Adrenal gland (tissue), 12 donors: ENCODE measurements around the gene ST8SIA4. TPM values are rescaled to one million over a fixed set of nuclear protein-coding genes. Genes with fewer than 3 reads are reported as not detected.

Experiments used
- DNase-seq, 7 donors: peaks; one replicate each; pipeline ENCODE4 v3.0.0-alpha.2; 2019 to 2020
- H3K27ac ChIP-seq, 5 donors: fragments of 200-600 bp; sonication (generic) in 4 of 5; 1 replicate in 3 of 5; 2 replicates in 2 of 5; pipeline versions ENCODE4 v1.5.1 to v1.8.0; 2016 to 2020; ENCODE audit warnings: mild to moderate bottlenecking in 1 of 5
- H3K27me3 ChIP-seq: fragments of 200-600 bp; 2 replicates; pipeline ENCODE4 v1.8.0; 2021
- H3K36me3 ChIP-seq, 2 donors: fragments of 200-600 bp; replicated peaks in 1 of 2; 1 replicate in 1 of 2; 2 replicates in 1 of 2; pipeline versions ENCODE4 v1.5.1 to v1.8.0; 2018 to 2022
- H3K4me1 ChIP-seq, 2 donors: fragments of 200-600 bp; replicated peaks in 1 of 2; 1 replicate in 1 of 2; 2 replicates in 1 of 2; pipeline versions ENCODE4 v1.5.1 to v1.8.0; 2018 to 2021
- H3K4me3 ChIP-seq, 4 donors: fragments of 200-600 bp; sonication (generic) in 3 of 4; one replicate each; pipeline ENCODE4 v1.5.1; 2016 to 2018
- H3K9me3 ChIP-seq, 3 donors: fragments of 200-600 bp; sonication (generic) in 1 of 3; replicated peaks in 1 of 3; 1 replicate in 2 of 3; 2 replicates in 1 of 3; pipeline versions ENCODE4 v1.5.1 to v1.8.0; 2016 to 2021
- POLR2A ChIP-seq, 2 donors: fragments of 450-650 bp; IDR thresholded peaks; one replicate each; pipeline ENCODE4 v1.6.1; 2017; ENCODE audit warnings: antibody characterized with exemption in 2 of 2, mild to moderate bottlenecking in 2 of 2, moderate library complexity in 1 of 2
- WGBS, 4 donors: extraction: QIAGEN DNeasy Blood & Tissue Kit in 2 of 4; methylation state at CpG; one replicate each; pipeline versions ENCODE4 v1.1.5 to v1.1.7; 2013 to 2017; 5-methylcytosine and 5-hydroxymethylcytosine counted together
- intact Hi-C, 2 donors: fragments of 100-400 bp; cut with DNase I; formaldehyde crosslinking; loops; one replicate each; pipeline versions ENCODE4 v1.14.1 to v1.15.0; 2022 to 2023
- polyA plus RNA-seq, 3 donors: library from polyadenylated mRNA; stranded (reverse); fragments of 200-250 nt in 2 of 3; fragments of 350-450 nt in 1 of 3; fragmentation: Illumina TruSeq in 1 of 3; extraction: RNeasy Lipid Tissue Mini Kit (QIAGEN cat#74804) in 1 of 3; gene quantifications; one replicate each; pipeline ENCODE4 v1.2.3, GENCODE V29; 2013 to 2014
- total RNA-seq, 9 donors: library from RNA; depleted of rRNA in 4 of 9; stranded (reverse); fragments of >200 nt in 4 of 9; fragments of 120-200 nt in 1 of 9; fragmentation: NEBNext Ultra II Directional in 1 of 9; extraction: Animal tissue kit (Norgen Biotek cat#: 25700) in 1 of 9; gene quantifications; one replicate each; pipeline versions ENCODE4 v1.1.0 to v1.2.4, GENCODE V29; 2013 to 2023
- TF ChIP-seq, protein P1 (sequence below), 6 experiments: fragments of 450-650 bp in 4 of 6; fragments of 200-600 bp in 2 of 6; sonication (generic) in 1 of 6; IDR thresholded peaks; 1 replicate in 5 of 6; 2 replicates in 1 of 6; pipeline versions ENCODE4 v1.5.1 to v1.8.0; 2016 to 2021; ENCODE audit warnings: antibody characterized with exemption in 6 of 6, mild to moderate bottlenecking in 2 of 6, moderate library complexity in 1 of 6
- donor health status: healthy with polysubstance abuse.
- donor health status: Bipolar disorder and iron deficiency.
- donor health status: DM: yes; HTN: yes; CAD: no.
- donor health status: DM: no; HTN: no; CAD: no.
- donor health status: DM: no; HTN: no; CAD: no.
- donor health status: DM: yes; HTN: yes; CAD: no.

ST8SIA4 gene
- total and polyA plus RNA-seq, 12 donors = 0.85 to 11.4 (median 5.5) TPM

DNA sequence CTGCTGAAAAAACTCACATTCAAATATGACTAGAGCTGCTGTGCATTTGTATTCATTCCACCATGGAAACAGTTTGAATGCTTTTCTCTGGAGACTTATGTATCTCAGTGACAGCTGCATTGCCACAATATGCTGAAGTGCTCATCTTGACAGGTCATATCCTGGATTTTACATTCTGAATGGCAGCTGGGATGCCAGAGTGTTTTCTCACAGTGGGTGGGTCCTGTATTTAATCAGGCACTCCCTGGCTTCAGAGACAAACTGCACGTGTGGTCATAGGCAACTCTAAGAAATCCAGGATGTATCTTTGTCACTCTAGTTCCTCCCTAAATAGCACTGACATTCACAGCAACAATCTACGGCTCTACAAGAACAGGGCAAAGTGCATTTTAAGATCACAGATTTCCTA lies 75.6 kb downstream of the ST8SIA4 start:
- H3K4me1 ChIP-seq = peaks cover 0 to 3% of the 10 kb centered on the region in 2 donors
- peak overlapping the region in 2 of 5 donors; percentile 12 to 23 for H3K27ac ChIP-seq
- no peaks in the 10 kb centered on the region for H3K36me3 ChIP-seq
- TF ChIP-seq POLR2A (IDR thresholded peaks at IDR 0.05) = no peak
- TF ChIP-seq, protein P1, sequence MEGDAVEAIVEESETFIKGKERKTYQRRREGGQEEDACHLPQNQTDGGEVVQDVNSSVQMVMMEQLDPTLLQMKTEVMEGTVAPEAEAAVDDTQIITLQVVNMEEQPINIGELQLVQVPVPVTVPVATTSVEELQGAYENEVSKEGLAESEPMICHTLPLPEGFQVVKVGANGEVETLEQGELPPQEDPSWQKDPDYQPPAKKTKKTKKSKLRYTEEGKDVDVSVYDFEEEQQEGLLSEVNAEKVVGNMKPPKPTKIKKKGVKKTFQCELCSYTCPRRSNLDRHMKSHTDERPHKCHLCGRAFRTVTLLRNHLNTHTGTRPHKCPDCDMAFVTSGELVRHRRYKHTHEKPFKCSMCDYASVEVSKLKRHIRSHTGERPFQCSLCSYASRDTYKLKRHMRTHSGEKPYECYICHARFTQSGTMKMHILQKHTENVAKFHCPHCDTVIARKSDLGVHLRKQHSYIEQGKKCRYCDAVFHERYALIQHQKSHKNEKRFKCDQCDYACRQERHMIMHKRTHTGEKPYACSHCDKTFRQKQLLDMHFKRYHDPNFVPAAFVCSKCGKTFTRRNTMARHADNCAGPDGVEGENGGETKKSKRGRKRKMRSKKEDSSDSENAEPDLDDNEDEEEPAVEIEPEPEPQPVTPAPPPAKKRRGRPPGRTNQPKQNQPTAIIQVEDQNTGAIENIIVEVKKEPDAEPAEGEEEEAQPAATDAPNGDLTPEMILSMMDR (IDR thresholded peaks at IDR 0.05) = no peak
- no peak overlapping the region for H3K4me3 ChIP-seq
- intact Hi-C loops = no loop called here
- whole genome bisulfite sequencing, 4 donors = 16 to 53% (median 32%) methylated on average over 2 of the region's 2 CpGs
- no peaks in the 10 kb centered on the region for H3K9me3 ChIP-seq
- no peak for DNase-seq
- no peaks in the 10 kb centered on the region for H3K27me3 ChIP-seq

DNA sequence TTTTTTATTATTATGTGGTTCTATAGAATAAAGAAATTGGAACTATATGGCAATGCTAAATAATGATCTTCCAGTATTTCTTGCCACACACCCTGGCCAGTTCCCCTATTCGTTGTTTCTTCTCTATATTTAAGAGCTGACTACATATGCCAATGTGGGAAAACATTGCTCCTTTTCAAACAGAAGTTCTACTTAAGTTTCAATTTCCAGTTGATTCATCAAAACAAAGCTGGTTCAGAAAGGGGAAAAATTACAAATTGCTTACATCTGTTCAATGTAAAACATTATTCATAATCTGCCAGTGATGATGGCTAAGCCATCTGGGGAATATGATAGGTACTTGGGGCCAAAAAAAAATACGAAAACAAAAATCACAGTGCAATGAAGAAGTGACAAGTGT lies 76.9 kb downstream of the ST8SIA4 start:
- DNase-seq = no peak
- H3K27ac ChIP-seq = peak overlapping the region in 1 of 5 donors; percentile 24
- H3K27me3 ChIP-seq = no peaks in the 10 kb centered on the region
- no peaks in the 10 kb centered on the region for H3K36me3 ChIP-seq
- 59 to 73% (median 64%) methylated on average over 2 of the region's 2 CpGs for WGBS, 4 donors
- H3K4me3 ChIP-seq = no peak overlapping the region
- no peaks in the 10 kb centered on the region for H3K9me3 ChIP-seq
- intact Hi-C loops = no loop called here
- TF ChIP-seq, protein P1 (IDR thresholded peaks at IDR 0.05) = no peak
- peaks cover 0 to 3% of the 10 kb centered on the region in 2 donors for H3K4me1 ChIP-seq

DNA sequence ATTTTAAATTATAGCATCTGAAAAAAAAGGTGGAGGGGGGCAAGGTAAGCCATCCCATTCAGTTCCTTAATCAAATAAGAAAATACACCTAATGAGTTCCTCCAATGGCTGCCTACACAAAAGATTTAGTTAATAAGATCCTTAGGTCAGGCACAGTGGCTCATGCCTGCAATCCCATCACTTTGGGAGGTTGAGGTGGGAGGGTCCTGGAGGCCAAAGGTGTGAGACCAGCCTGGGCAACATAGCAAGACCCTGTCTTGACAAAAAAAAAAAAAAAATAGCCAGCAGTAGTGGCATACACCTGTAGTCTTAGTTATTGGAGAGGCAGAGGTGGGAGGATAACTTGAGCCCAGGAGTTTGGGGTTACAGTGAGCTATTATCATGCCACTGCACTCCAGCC lies 78.4 kb downstream of the ST8SIA4 start:
- Histone ChIP-seq H3K4me1 (peaks cover 0 to 3% of the 10 kb centered on the region in 2 donors), H3K36me3 (no peaks in the 10 kb centered on the region), H3K4me3 (no peak overlapping the region), H3K9me3 (no peaks in the 10 kb centered on the region), H3K27me3 (no peaks in the 10 kb centered on the region), H3K27ac (no peak overlapping the region)
- TF ChIP-seq, protein P1 (IDR thresholded peaks at IDR 0.05) = no peak
- TF ChIP-seq POLR2A (IDR thresholded peaks at IDR 0.05) = no peak
- no peak for DNase-seq
- intact Hi-C loops = no loop called here

DNA sequence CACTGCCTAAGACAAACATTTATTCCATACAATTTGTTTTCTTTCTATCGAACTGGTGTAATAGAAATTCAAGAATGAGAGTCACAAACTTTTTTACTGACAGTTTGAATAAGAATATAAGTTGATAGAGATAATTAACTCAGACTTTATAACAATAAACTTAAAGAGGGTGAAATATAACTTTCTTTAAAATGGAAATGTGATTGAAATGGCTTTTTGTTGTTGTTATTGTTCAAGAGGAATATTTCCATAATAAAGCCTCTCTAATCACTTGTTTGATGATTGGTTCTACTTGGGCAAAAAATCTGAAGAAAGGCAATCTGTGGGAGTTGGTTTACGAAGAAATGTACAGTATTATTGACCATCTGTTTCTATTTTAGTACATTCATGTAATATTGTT lies 79.3 kb downstream of the ST8SIA4 start:
- no peak overlapping the region for H3K4me3 ChIP-seq
- H3K27ac ChIP-seq = no peak overlapping the region
- no peaks in the 10 kb centered on the region for H3K27me3 ChIP-seq
- no peak for TF ChIP-seq POLR2A (IDR thresholded peaks at IDR 0.05)
- TF ChIP-seq, protein P1 (IDR thresholded peaks at IDR 0.05) = no peak
- no peaks in the 10 kb centered on the region for H3K36me3 ChIP-seq
- no peaks in the 10 kb centered on the region for H3K9me3 ChIP-seq
- intact Hi-C loops = no loop called here
- H3K4me1 ChIP-seq = peaks cover 0 to 3% of the 10 kb centered on the region in 2 donors
- DNase-seq = no peak
- 72 to 79% (median 76%) methylated on average over 2 of the region's 2 CpGs for WGBS, 4 donors
